GM12878 (cell line): ENCODE results near the gene PSMB1. TPM values are rescaled to one million over a fixed set of nuclear protein-coding genes. Genes with fewer than 3 reads are reported as not detected.

Experiments used
- CBX3 ChIP-seq: fragments of 200-600 bp; sonication (generic); IDR thresholded peaks from 2 replicates; pipeline ENCODE4 v1.6.1; 2016; ENCODE audit warnings: low read depth, borderline replicate concordance
- CHD1 ChIP-seq: IDR thresholded peaks from 2 replicates; pipeline ENCODE4 v1.6.1; 2012; ENCODE audit warnings: low read depth, low read length, improper control_type of control experiment
- CUX1 ChIP-seq: IDR thresholded peaks from 2 replicates; pipeline ENCODE4 v1.6.1; 2012; ENCODE audit warnings: improper control_type of control experiment, low read depth, low read length; ENCODE audit not compliant: insufficient replicate concordance
- EP300 ChIP-seq, 2 experiments: fragments of 150-350 bp in 1 of 2; IDR thresholded peaks; 2 replicates each; pipeline ENCODE4 v1.6.1; 2011 to 2012; ENCODE audit warnings: low read depth in 2 of 2, low read length in 2 of 2, borderline replicate concordance in 1 of 2, improper control_type of control experiment in 1 of 2, inconsistent platforms in 1 of 2; ENCODE audit not compliant: control insufficient read depth in 1 of 2
- HSF1 ChIP-seq: fragments of 150-350 bp; IDR thresholded peaks from 2 replicates; pipeline ENCODE4 v1.6.1; 2014; ENCODE audit warnings: mild to moderate bottlenecking, low read depth, low read length
- IKZF1 ChIP-seq: fragments of 450-650 bp; conservative IDR thresholded peaks from 2 replicates; pipeline ENCODE4 v1.6.1; 2017; ENCODE audit warnings: antibody characterized with exemption, mild to moderate bottlenecking
- JUNB ChIP-seq: IDR thresholded peaks from 2 replicates; pipeline ENCODE4 v1.6.1; 2016; ENCODE audit warnings: antibody characterized with exemption, mild to moderate bottlenecking
- KDM1A ChIP-seq: fragments of 200-600 bp; sonication (generic); IDR thresholded peaks from 2 replicates; pipeline ENCODE4 v1.6.1; 2016; ENCODE audit warnings: borderline replicate concordance
- MEF2A ChIP-seq: IDR thresholded peaks from 2 replicates; pipeline ENCODE4 v1.6.1; 2011; ENCODE audit warnings: low read depth, mild to moderate bottlenecking, low read length, moderate library complexity; ENCODE audit not compliant: insufficient read depth
- NBN ChIP-seq: fragments of 450-650 bp; IDR thresholded peaks from 2 replicates; pipeline ENCODE4 v1.6.1; 2016
- NFIC ChIP-seq: IDR thresholded peaks from 2 replicates; pipeline ENCODE4 v1.6.1; 2012; ENCODE audit warnings: low read depth, mild to moderate bottlenecking, inconsistent platforms, low read length, moderate library complexity
- NR2C1 ChIP-seq: fragments of 450-650 bp; IDR thresholded peaks from 2 replicates; pipeline ENCODE4 v1.6.1; 2017; ENCODE audit warnings: antibody characterized with exemption, mild to moderate bottlenecking, moderate library complexity
- PKNOX1 ChIP-seq: fragments of 450-650 bp; IDR thresholded peaks from 2 replicates; pipeline ENCODE4 v1.6.1; 2016; ENCODE audit warnings: mild to moderate bottlenecking
- POLR2AphosphoS2 ChIP-seq: IDR thresholded peaks from 2 replicates; pipeline ENCODE4 v1.6.1; 2011; ENCODE audit warnings: low read depth, mild to moderate bottlenecking, low read length, improper control_type of control experiment, moderate library complexity
- RBBP5 ChIP-seq: fragments of 200-600 bp; sonication (generic); conservative IDR thresholded peaks from 2 replicates; pipeline ENCODE4 v1.6.1; 2016
- RCOR1 ChIP-seq: conservative IDR thresholded peaks from 2 replicates; pipeline ENCODE4 v1.6.1; 2012; ENCODE audit warnings: low read depth, low read length, improper control_type of control experiment
- RFX5 ChIP-seq: IDR thresholded peaks from 2 replicates; pipeline ENCODE4 v1.6.1; 2011; ENCODE audit warnings: low read depth, low read length, improper control_type of control experiment
- RUNX3 ChIP-seq: IDR thresholded peaks from 2 replicates; pipeline ENCODE4 v1.6.1; 2012; ENCODE audit warnings: low read length, inconsistent platforms
- SPI1 ChIP-seq: IDR thresholded peaks from 2 replicates; pipeline ENCODE4 v1.6.1; 2011; ENCODE audit warnings: low read depth, mild to moderate bottlenecking, low read length, moderate library complexity, borderline replicate concordance; ENCODE audit not compliant: insufficient read depth
- TCF3 ChIP-seq: IDR thresholded peaks from 2 replicates; pipeline ENCODE4 v1.6.1; 2012; ENCODE audit warnings: low read depth, mild to moderate bottlenecking, low read length, borderline replicate concordance; ENCODE audit not compliant: insufficient read depth
- USF1 ChIP-seq: IDR thresholded peaks from 2 replicates; pipeline ENCODE4 v1.6.1; 2011; ENCODE audit warnings: borderline replicate concordance, low read depth, mild to moderate bottlenecking, moderate library complexity, mixed read lengths, low read length; ENCODE audit not compliant: insufficient read depth; ENCODE audit errors: extremely low read length
- YY1 ChIP-seq: IDR thresholded peaks from 2 replicates; pipeline ENCODE4 v1.6.1; 2011; ENCODE audit warnings: low read depth, mild to moderate bottlenecking, low read length
- polyA plus RNA-seq, 11 experiments: library from polyadenylated mRNA; depleted of rRNA in 4 of 11; unstranded in 6 of 11; stranded (reverse) in 5 of 11; fragments of >200 nt; fragmentation: Nextera tagmentation in 4 of 11; fragmentation: Illumina TruSeq in 1 of 11; extraction: Ambion mirVana in 4 of 11; extraction: Trizol in 1 of 11; gene quantifications; 1 replicate in 1 of 11; 2 replicates in 10 of 11; pipeline versions ENCODE4 v1.2.1 to v1.2.3, GENCODE V29; 2011 to 2016; ENCODE audit warnings: inconsistent platforms in 2 of 11, missing spikeins in 2 of 11, low read depth in 1 of 11
- total RNA-seq, 4 experiments: library from RNA; depleted of rRNA in 3 of 4; stranded (reverse); fragments of >200 nt in 3 of 4; fragmentation: Illumina TruSeq in 1 of 4; extraction: Trizol in 1 of 4; gene quantifications; 2 replicates each; pipeline versions ENCODE4 v1.2.1 to v1.2.3, GENCODE V29; 2013 to 2021

Gene PSMB1
- total and polyA plus RNA-seq, 10 of the 15 experiments (the other 5 are each of a cell fraction or from before 2014, with no cell fraction given) = 208 to 1,317 (median 508) TPM

GRCh38 chr6:170552765-170553533 lies at the start of gene PSMB1 (continued):
- TF ChIP-seq CUX1 (no peak), KDM1A (no peak), HSF1 (0 out of 2 replicates have a peak, but pooled peaks have one; percentile 24), RFX5 (no peak), RCOR1 (no peak), MEF2A (no peak), SPI1 (no peak), NR2C1 (peak; percentile 53; the same call in 1 of the 2 replicates), NBN (peak; percentile 76; the same call in 1 of the 2 replicates), TCF3 (no peak), EP300 (IDR thresholded peaks at IDR 0.05; ENCODE audit: borderline replicate concordance in 1 of 2, control insufficient read depth in 1 of 2, low read depth in 2 of 2, low read length in 2 of 2) (no peak), YY1 (peak; percentile 96), CHD1 (no peak), RBBP5 (no peak), JUNB (no peak), IKZF1 (peak; percentile 86), USF1 (no peak), POLR2AphosphoS2 (peak; percentile 82), PKNOX1 (no peak), CBX3 (no peak), RUNX3 (peak; percentile 43), NFIC (no peak)
